Measurements from ENCODE around the gene IFT81. TPM values are rescaled to one million over a fixed set of nuclear protein-coding genes. Genes with fewer than 3 reads are reported as not detected.

IFT81 gene
- total and polyA plus RNA-seq, 2 donors (not counting 1 experiment from before 2014, with no cell fraction given): 0.43 to 6.8 TPM

GRCh38 chr12:110244372-110244771 is 120.2 kb downstream of the IFT81 start:
- ChIA-PET CTCF (interaction anchor here (1.1 to 2.5 kb wide), 3 partner anchors 143 to 391 kb away, joined by 3 to 10 read pairs (median 9); no protein-coding TSS in a partner anchor), POLR2A (no interaction called here)
- DNase-seq (no peak), ATAC-seq (ENCODE audit: low read depth) (no peak)
- H3K4me3 Mint-ChIP-seq: no peak overlapping the region
- no peak overlapping the region for H3K27ac Mint-ChIP-seq
- Histone ChIP-seq H3K9ac (ENCODE audit: low read length) (no peak overlapping the region), H2AFZ (ENCODE audit: insufficient read depth, low read depth, low read length, poor library complexity, severe bottlenecking) (no peak overlapping the region), H3K36me3 (replicated peaks in 1 of 2; ENCODE audit: control extremely low read depth in 1 of 2, control insufficient read depth in 1 of 2, extremely low read depth in 1 of 2, insufficient read depth in 2 of 2, low read length in 1 of 2) (no peaks in the 10 kb centered on the region), H4K20me1 (ENCODE audit: control insufficient read depth, insufficient read depth, low read length, poor library complexity, severe bottlenecking) (no peaks in the 10 kb centered on the region), H3K27me3 (replicated peaks in 1 of 4; ENCODE audit: control extremely low read depth in 1 of 4, control insufficient read depth in 3 of 4, insufficient read depth in 4 of 4, low read length in 3 of 4) (no peaks in the 10 kb centered on the region), H3K27ac (ENCODE audit: low read length in 2 of 2) (no peak overlapping the region), H3K79me2 (ENCODE audit: control insufficient read depth, insufficient read depth, low read length) (no peaks in the 10 kb centered on the region), H3K9me3 (ENCODE audit: control extremely low read depth in 1 of 3, control insufficient read depth in 2 of 3, insufficient read depth in 1 of 3, low read length in 2 of 3) (peaks cover 0 to 3% (median 0%) of the 10 kb centered on the region in 3 donors), H3K4me2 (replicated peaks; ENCODE audit: low read depth, low read length, poor library complexity, severe bottlenecking) (no peak overlapping the region), H3K4me3 (ENCODE audit: control extremely low read depth in 1 of 5, extremely low read depth in 1 of 5, insufficient read depth in 1 of 5, low read depth in 2 of 5, low read length in 4 of 5) (no peak overlapping the region), H3K4me1 (ENCODE audit: control insufficient read depth in 2 of 2, insufficient read depth in 2 of 2, low read length in 2 of 2) (peaks cover 0 to 5% of the 10 kb centered on the region in 2 donors)
- H3K27me3 Mint-ChIP-seq: peaks cover 9% of the 10 kb centered on the region
- H3K4me1 Mint-ChIP-seq: peaks cover 7% of the 10 kb centered on the region
- TF ChIP-seq EZH2 (IDR thresholded peaks at IDR 0.05; ENCODE audit: borderline replicate concordance, insufficient read depth, low read depth, low read length, poor library complexity, severe bottlenecking): no peak
- TF ChIP-seq CTCF (IDR thresholded peaks at IDR 0.05): no peak
- no peaks in the 10 kb centered on the region for H3K9me3 Mint-ChIP-seq (ENCODE audit: insufficient read depth)
- WGBS (ENCODE audit: insufficient coverage): 95% methylated on average over 11 of the region's 12 CpGs
- intact Hi-C loops (cut with micrococcal nuclease): no loop called here

DNA sequence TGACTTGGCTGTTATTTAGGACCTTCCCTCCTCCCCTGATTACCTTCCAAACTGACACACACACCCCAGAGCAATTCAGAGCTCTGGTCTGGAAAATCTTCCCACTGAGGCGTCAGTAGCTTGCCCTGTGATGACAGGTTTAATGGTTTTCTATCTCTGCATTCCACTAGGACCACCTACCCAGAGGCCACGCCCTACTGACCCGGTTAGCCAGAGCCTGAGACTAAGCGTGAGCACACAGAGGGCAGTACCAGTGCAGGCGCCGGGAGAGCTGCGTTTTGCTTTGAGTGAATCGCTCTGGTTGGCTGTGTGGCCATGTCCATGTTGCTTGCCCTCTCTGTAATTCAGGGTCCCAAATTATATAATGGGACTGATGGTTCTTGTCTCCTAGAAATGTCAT is 120.7 kb downstream of the IFT81 start:
- Mint-ChIP-seq H3K27me3 (peaks cover 9% of the 10 kb centered on the region), H3K4me1 (peaks cover 7% of the 10 kb centered on the region), H3K27ac (no peak overlapping the region), H3K9me3 (ENCODE audit: insufficient read depth) (no peaks in the 10 kb centered on the region), H3K4me3 (no peak overlapping the region)
- Histone ChIP-seq H3K27me3 (replicated peaks in 1 of 4; ENCODE audit: control extremely low read depth in 1 of 4, control insufficient read depth in 3 of 4, insufficient read depth in 4 of 4, low read length in 3 of 4) (no peaks in the 10 kb centered on the region), H2AFZ (ENCODE audit: insufficient read depth, low read depth, low read length, poor library complexity, severe bottlenecking) (no peak overlapping the region), H3K9me3 (ENCODE audit: control extremely low read depth in 1 of 3, control insufficient read depth in 2 of 3, insufficient read depth in 1 of 3, low read length in 2 of 3) (peaks cover 0 to 3% (median 0%) of the 10 kb centered on the region in 3 donors), H3K9ac (ENCODE audit: low read length) (no peak overlapping the region), H3K4me3 (ENCODE audit: control extremely low read depth in 1 of 5, extremely low read depth in 1 of 5, insufficient read depth in 1 of 5, low read depth in 2 of 5, low read length in 4 of 5) (no peak overlapping the region), H3K4me1 (ENCODE audit: control insufficient read depth in 2 of 2, insufficient read depth in 2 of 2, low read length in 2 of 2) (peaks cover 0 to 5% of the 10 kb centered on the region in 2 donors), H3K27ac (ENCODE audit: low read length in 2 of 2) (no peak overlapping the region), H3K79me2 (ENCODE audit: control insufficient read depth, insufficient read depth, low read length) (no peaks in the 10 kb centered on the region), H3K36me3 (replicated peaks in 1 of 2; ENCODE audit: control extremely low read depth in 1 of 2, control insufficient read depth in 1 of 2, extremely low read depth in 1 of 2, insufficient read depth in 2 of 2, low read length in 1 of 2) (no peaks in the 10 kb centered on the region), H3K4me2 (replicated peaks; ENCODE audit: low read depth, low read length, poor library complexity, severe bottlenecking) (no peak overlapping the region), H4K20me1 (ENCODE audit: control insufficient read depth, insufficient read depth, low read length, poor library complexity, severe bottlenecking) (no peaks in the 10 kb centered on the region)
- ATAC-seq (ENCODE audit: low read depth): no peak
- TF ChIP-seq CTCF (IDR thresholded peaks at IDR 0.05) (no peak), EZH2 (IDR thresholded peaks at IDR 0.05; ENCODE audit: borderline replicate concordance, insufficient read depth, low read depth, low read length, poor library complexity, severe bottlenecking) (no peak)
- POLR2A ChIA-PET: no interaction called here
- no peak for DNase-seq
- intact Hi-C loops (cut with micrococcal nuclease): no loop called here
- CTCF ChIA-PET: interaction anchor here (1.1 to 2.5 kb wide), 3 partner anchors 143 to 392 kb away, joined by 3 to 10 read pairs (median 9); no protein-coding TSS in a partner anchor
- 93% methylated on average over 8 of the region's 8 CpGs for WGBS (ENCODE audit: insufficient coverage)

Data from B cell (primary cell).